ENCODE results near the gene KRT79.
A peak's percentile ranks its signal among the peaks of the same experiment; 100 is the strongest.
"Not testable (repeated sequence)": the region's sequence is repeated elsewhere in the genome, so short reads cannot be mapped to it uniquely, and the experiment has no call there.

KRT79 gene

GRCh38 chr12:52805739-52806138, 28.4 kb downstream of the KRT79 start:
- no peak for DNase-seq (ENCODE audit: low spot score)

DNA sequence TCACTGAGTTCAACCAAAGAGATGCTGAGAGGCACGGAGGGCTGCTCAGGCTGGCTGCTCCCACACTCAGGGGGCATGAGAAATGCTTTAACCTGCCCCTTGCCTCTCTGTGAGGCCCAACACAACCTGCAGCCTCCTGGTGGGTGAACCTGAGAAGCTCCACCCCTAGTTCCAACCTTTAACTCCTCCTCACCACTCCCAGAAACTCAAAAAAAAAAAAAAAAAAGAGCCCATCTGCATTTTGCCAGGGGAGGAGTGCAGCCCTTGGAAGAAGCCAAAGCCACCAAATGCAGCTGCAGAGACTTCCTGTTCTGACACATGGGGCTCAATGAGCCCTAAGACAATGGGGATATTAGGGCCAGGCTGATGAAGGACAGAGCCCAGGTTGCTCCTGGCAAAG, 29.1 kb downstream of the KRT79 start:
- no peak for DNase-seq (ENCODE audit: low spot score)

GRCh38 chr12:52802442-52802841, 31.7 kb downstream of the KRT79 start:
- DNase-seq (ENCODE audit: low spot score): no peak

- DNase-seq (ENCODE audit: low spot score): no peak
These were observed 32.3 kb downstream of the KRT79 start for GRCh38 chr12:52801773-52802172.

- DNase-seq (ENCODE audit: low spot score): no peak
These were observed 33.7 kb downstream of the KRT79 start for GRCh38 chr12:52800259-52800917.

DNA sequence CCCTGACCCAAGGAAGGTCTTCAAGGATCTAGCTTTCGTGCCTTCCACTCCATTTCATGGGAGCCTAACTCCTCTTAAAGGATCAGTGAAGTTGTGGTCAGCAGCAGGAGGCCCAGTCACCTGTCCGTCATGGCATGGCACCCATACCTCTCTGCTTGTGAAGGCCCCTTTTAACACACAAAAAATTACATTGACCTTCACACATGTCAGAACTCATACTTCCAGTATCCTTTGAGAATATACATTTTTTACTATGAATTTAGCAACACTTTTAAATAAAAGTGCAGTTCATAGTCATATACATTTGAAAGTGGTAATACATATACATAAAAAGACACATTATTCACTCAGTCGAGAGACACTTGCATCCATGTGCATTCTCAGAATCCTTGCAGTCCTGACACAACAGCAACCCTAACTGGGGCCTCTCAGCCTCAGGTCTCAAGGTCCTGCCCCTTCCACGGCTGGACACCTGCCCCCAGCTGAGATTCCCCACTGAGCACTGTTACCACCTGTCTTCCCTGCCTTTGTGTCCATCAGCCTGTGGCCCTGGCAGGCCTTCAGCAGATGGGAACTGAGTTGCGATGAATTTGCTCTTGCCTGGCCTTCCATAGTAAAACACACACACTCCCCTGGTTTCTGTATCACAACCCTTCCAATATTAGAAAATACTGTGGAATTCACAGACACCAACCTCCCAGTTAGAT, 34.5 kb downstream of the KRT79 start:
- no peak for DNase-seq (ENCODE audit: low spot score)

DNA sequence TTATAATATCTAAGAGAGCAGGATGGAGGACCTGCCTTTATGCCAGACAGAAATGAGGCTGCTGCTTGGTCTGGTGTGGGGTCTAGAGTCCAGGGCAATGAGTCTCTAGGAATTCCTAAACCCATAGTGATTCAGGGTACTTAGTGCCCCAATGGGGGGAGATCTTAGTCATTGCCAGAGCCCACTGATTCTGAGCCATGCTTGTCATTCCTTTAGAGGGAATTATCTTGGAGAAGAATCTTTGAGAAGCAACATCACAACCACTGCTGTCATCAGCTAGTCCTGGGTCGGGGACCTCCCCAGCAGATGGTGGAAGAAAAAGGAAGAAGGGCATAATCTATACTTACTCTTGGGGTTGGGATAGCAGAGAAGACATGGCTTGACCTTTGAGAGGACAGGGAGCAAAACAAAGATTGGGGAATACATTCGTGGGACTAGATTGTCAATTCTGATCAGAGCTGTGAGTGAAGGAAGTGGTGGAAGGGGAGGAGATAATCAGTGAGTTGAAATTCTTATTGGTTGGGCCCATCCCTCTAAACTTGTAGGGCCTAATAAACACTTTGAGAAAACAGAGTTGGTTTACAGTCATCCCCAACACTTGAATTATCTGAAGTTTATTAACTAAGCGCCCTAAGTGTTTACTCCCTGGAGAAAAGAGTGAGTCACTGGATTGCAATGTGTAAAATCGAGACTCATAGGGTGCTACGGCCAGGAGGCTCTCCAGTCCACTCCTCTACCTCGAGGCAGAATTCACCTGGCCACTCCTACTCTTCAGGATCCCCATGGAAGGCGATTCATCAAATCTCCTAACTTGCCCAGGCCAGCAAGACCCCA, 35.2 kb downstream of the KRT79 start:
- peak; percentile 37 for DNase-seq (ENCODE audit: low spot score)

DNA sequence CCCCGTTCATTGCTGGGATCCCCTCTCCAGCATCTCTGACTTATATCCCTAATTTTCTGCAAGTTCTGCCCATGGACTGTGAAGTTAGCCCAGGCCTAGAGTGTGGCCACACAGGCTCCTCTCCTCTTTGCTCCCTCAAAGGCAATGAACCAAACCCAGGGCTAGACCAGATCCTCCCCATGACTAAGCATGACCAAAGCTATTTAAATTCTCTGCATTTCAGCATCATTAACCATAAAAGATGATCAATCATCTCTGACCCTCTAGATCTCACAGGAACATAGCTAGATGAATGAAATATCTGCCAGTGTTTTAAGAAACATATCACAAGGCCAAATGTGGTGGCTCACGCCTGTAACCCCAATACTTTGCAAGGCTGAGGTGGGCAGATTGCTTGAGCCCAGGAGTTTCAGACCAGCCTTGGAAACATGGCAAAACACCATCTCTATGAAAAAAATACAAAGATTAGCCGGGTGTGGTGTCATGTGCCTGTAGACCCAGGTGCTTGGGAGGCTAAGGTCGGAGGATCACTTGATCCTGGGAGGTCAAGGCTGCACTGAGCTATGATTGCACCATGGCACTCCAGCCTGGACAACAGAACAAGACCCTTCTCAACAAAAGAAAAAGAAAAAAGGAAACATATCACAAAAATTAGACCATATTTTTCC, 36.0 kb downstream of the KRT79 start:
- peak; percentile 82 for DNase-seq (ENCODE audit: low spot score)

DNA sequence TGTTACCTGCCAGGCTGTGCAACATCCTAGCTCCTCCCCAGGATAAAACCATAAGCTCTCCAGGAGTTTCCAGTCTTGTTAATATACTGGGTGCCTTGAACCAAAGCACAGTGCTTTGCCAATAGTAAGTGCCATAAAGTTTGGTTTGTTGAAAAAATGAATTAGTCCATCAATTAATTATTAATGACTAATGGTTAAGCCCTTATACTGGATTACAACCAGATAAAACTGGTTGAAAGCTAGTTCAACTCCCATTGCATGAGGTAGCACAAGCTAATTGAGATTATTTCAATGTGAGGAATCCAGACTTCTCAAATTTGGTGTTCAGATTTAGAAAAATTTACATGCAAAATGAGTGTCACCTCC, 36.6 kb downstream of the KRT79 start:
- DNase-seq (ENCODE audit: low spot score): no peak

DNA sequence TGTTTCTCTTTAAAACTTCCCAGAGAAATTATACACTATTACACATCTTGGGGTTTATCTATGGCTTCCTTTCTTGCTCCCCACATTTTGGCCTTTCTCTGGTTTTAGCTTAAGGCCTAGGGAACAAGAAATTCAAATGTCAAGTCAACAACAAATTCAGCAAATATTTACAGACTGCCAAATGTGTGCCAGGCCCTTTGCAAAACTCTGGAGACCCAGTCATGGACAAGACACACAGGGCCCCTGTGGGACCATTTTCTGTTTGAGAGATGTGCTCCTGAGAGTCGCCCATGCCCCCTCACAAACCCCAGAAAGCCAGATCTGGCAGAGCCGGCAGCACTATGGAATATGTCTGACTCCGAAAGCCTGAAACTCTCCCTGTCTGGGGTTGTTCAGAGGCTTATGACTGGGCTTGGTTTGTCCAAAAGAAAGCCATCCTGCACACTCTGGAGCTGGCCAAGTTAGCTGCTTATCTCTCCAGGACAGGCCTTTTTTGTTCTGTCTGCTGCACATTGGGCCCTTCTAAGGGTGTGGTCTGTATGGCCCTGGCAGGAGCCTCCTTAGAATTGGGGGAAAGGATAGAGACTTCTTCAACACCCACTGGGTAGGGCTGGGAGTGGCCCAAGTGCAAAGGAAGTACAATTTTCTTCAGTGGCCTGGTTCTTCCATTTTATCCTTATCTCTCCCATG, 37.1 kb downstream of the KRT79 start:
- peak; percentile 91 for DNase-seq (ENCODE audit: low spot score)

- no peak for DNase-seq (ENCODE audit: low spot score)
These were observed 37.7 kb downstream of the KRT79 start for GRCh38 chr12:52796429-52796794.

- no peak for DNase-seq (ENCODE audit: low spot score)
These were observed 38.2 kb downstream of the KRT79 start, which contains the start of gene KRT3 for GRCh38 chr12:52795694-52796428. TSS of gene KRT3 (minus strand) at chr12:52796117. CDS start at chr12:52796042, 75 bp downstream.

GRCh38 chr12:52795332-52795674, 38.8 kb downstream of the KRT79 start:
- DNase-seq (ENCODE audit: low spot score): not testable (repeated sequence)

- no peak for DNase-seq (ENCODE audit: low spot score)
These were observed 39.4 kb downstream of the KRT79 start for GRCh38 chr12:52794479-52795331.

- DNase-seq (ENCODE audit: low spot score): no peak
These were observed 41.7 kb downstream of the KRT79 start for GRCh38 chr12:52792185-52793029.

DNA sequence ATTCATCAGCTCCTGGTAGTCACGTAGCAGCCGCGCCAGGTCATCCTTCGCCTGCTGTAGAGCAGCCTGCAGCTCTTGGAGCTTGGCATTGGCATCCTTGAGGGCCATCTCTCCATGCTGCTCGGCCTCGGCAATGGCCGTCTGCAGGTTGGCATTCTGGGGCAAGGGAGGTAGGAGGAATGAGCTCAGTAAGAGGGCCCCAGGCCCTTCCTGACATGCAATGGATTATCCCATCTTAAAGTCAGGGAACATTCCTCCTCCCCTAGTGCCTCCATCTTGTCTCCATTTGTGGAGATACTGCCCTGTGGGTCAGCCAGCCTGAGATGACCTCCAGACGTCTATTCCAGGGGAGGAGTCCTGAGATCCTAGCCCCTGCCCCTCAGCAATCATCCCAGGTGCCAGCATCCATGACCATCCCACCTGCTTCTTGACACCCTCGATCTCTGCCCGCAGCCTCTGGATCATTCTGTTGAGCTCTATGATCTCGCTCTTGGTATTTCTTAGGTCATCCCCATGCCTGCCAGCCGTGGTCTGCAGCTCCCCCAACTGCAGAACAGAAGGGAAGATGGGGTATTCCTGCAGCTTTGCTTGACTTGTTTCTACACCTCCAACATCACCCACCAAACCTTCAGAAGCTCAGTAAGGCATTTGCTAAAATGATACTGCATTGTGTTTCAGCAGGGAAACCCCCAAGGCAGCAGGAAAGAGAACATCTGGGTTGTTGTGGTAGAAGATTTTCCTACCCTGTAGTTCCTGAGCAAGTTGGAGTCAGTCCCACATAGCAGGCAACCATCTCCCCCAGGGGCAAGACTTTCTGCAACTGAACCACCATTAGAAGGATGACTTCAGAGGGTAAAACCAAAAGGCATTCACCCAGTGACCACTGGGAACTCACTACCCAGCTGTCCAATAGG, 42.6 kb downstream of the KRT79 start:
- DNase-seq (ENCODE audit: low spot score): no peak

DNA sequence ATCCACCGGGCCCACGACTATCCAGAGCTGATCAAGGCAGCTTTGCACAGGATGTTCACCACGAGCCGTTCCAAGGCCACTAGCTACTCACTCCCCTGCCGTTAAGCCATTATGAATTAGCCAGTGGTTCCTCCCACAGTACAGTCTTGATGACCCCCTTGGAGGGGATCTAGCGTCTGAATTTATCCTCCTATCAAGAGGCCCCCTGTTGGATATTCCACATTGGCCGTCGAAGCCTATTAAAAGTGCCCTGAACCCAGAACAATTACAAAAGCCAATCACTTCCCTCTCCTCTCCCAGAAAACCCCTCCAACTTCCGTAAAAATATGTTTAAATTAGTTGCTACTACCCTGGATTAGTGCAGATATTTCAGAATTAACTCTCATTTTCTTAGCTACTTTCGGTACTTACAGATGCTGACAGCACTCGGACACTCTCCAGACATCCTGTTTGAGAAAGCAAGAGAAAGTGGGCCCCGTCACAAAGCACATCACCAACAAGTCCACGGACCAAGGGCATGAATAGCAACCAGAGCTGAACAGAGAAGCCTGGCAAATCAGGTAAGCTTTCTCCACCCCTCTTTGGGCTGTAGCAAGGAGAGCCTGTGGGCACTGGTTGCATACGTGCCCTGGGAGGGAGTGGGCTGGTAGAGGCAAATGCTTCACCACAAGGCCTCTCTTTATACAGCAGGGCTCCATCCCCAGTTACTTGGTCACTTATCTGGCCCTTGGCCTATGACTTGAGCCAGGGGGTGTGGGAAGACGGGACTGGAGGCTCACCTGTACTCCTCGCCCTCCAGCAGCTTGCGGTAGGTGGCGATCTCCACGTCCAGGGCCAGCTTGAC, 43.5 kb downstream of the KRT79 start:
- no peak for DNase-seq (ENCODE audit: low spot score)
